ENCODE measurements around the gene MLANA. TPM values are rescaled to one million over a fixed set of nuclear protein-coding genes. Genes with fewer than 3 reads are reported as not detected.

The MLANA gene
- polyA plus RNA-seq, 1 donor, result 0.54 TPM

DNA sequence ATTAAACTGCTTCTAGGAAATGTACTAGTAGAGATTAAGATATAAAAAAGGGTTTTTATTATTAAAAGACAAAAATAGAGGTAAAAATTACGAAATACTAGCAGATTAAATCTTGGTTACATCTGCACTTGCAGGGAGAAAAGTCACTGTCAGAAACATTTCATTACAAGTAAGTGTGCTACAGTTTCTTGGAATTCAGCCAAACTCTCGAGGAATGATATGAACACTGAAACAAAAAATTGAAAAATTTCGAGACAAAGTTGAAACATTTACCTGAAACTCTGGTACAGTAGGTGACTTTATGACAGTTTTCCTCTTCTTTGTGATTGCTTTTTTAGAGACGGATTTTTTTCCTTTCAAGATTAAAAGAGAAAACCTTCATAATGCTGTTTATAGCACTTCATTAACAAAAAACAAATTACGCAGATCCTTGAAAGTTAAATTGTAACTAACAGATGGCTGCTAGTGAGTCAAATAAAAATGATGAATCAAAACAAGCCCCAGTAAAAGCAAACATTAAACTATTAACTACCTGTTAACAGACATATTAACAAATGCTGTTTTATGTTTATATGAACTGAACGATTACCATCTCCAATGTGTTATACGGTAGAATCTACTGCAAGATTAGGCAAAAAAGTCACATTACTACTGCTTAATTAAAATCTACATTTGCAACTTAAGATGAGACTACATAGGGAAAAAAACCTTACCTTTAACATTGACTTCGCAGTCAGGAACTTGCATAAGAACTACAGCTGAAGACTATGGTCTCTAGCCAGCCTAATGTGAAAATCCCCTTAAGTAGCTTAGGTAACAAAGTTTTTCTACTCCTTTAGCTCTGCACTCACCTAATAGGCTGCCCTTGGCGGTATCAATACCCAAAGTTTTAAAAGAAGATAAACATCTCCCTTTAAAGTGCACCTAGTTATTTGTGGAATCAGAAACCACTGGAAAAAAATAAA is 63.3 kb downstream of the MLANA start:
- Histone ChIP-seq H3K27me3 (ENCODE audit: control insufficient read depth, insufficient read depth, low read length) (no peaks in the 10 kb centered on the region), H3K9me3 (ENCODE audit: control insufficient read depth, low read depth, low read length) (no peaks in the 10 kb centered on the region), H3K36me3 (ENCODE audit: control insufficient read depth, insufficient read depth, low read length) (peaks cover 8% of the 10 kb centered on the region), H3K27ac (ENCODE audit: low read length) (no peak overlapping the region), H3K4me1 (ENCODE audit: control insufficient read depth, insufficient read depth, low read length) (no peaks in the 10 kb centered on the region), H3K4me3 (ENCODE audit: low read length) (no peak overlapping the region)
- DNase-seq, result peak in 1 of 2 donors; percentile 16
- 45% methylated on average over 5 of the region's 9 CpGs for WGBS (ENCODE audit: insufficient coverage, low lambda C conversion rate)

DNA sequence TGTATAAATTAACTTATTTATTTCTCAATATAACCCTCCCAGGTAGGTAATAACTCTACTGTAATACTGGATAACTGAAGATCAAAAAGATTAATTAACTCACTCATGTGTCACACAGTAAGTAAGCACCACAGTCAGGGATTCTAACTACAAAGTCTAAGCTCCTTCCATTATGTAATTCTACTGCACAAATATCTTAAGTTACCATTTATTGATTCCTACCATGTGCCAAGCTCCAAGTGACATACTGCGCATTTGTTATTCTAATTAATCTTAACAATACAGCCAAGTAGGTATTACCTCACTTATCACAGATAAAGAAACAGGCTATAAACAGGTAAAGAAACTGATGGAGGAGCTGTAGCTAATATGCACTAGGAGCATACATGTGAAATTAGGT is 66.5 kb downstream of the MLANA start:
- no peaks in the 10 kb centered on the region for H3K9me3 ChIP-seq (ENCODE audit: control insufficient read depth, low read depth, low read length)
- peaks cover 8% of the 10 kb centered on the region for H3K36me3 ChIP-seq (ENCODE audit: control insufficient read depth, insufficient read depth, low read length)
- WGBS (ENCODE audit: insufficient coverage, low lambda C conversion rate), result no CpG with 5 or more reads among the region's 1 CpG
- H3K4me1 ChIP-seq (ENCODE audit: control insufficient read depth, insufficient read depth, low read length), result no peaks in the 10 kb centered on the region
- no peak for DNase-seq
- no peaks in the 10 kb centered on the region for H3K27me3 ChIP-seq (ENCODE audit: control insufficient read depth, insufficient read depth, low read length)
- H3K4me3 ChIP-seq (ENCODE audit: low read length), result no peak overlapping the region
- no peak overlapping the region for H3K27ac ChIP-seq (ENCODE audit: low read length)

DNA sequence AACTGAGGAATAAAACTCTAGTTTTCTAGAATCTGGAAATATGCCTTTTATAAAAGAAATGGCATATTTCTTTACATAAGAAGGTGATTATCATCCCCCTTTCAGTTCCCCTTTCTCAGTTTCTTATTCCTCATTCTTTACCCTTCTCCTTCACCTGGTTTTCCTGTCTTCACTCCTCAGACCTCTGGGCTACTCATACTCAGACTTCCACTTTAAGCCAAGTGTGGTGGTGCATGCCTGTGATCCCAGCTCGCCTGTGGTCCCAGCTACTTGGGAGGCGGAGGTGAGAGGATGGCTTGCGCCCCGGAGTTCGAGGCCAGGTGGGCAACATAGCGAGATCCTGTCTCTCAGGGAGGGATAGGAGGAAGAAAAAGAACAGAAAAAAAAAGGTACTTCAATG is 67.6 kb downstream of the MLANA start:
- Histone ChIP-seq H3K4me1 (ENCODE audit: control insufficient read depth, insufficient read depth, low read length) (no peaks in the 10 kb centered on the region), H3K27me3 (ENCODE audit: control insufficient read depth, insufficient read depth, low read length) (no peaks in the 10 kb centered on the region), H3K36me3 (ENCODE audit: control insufficient read depth, insufficient read depth, low read length) (peaks cover 8% of the 10 kb centered on the region), H3K27ac (ENCODE audit: low read length) (no peak overlapping the region), H3K4me3 (ENCODE audit: low read length) (no peak overlapping the region), H3K9me3 (ENCODE audit: control insufficient read depth, low read depth, low read length) (no peaks in the 10 kb centered on the region)
- no peak for DNase-seq
- WGBS (ENCODE audit: insufficient coverage, low lambda C conversion rate), result no CpG with 5 or more reads among the region's 6 CpGs

Other genes with a start within 250 kb of the MLANA start
- gene ERMP1, start 57.8 kb upstream of the MLANA start, polyA plus RNA-seq, result 17.1 TPM
- gene RANBP6, start 124.7 kb downstream of the MLANA start, polyA plus RNA-seq, result 21.2 TPM

All from large intestine (tissue), 3 donors.